ENCODE measurements around the gene FBXW11. TPM values are rescaled to one million over a fixed set of nuclear protein-coding genes. Genes with fewer than 3 reads are reported as not detected.

FBXW11 gene
- total and polyA plus RNA-seq, 2 of the 13 experiments (the other 11 are each of a cell fraction or from before 2014, with no cell fraction given) = 31.7 to 53.6 TPM

DNA sequence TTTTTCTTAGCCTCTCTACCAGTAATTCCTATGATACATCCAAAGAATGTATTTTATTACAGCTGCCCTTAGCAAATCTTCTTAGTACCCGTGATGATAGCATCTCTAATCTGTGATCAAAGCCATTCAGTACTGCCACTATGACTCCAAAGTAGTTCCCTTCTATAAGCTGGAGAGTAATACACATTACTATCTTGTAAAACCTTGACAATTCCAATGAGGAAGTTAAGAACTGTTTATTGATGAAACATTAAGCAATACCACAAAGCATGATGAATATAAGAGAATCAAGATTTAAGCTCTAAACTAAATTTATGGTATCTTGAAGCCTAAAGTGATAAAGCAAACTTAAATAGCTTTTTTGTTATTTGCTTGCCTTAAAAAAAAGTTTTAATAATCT, 134.7 kb downstream of the FBXW11 start:
- H3K36me3 ChIP-seq (replicated peaks in 1 of 2; ENCODE audit: control insufficient read depth in 1 of 2, insufficient read depth in 2 of 2, low read length in 2 of 2) = peaks cover 21 to 84% of the 10 kb centered on the region in 2 experiments
- H3K9me3 ChIP-seq (ENCODE audit: low read length) = no peaks in the 10 kb centered on the region
- no peak for DNase-seq (ENCODE audit: low spot score)
- no peak overlapping the region for H3K4me3 ChIP-seq (replicated peaks in 1 of 3; ENCODE audit: insufficient read depth in 1 of 3, low read depth in 2 of 3, low read length in 3 of 3)
- H4K20me1 ChIP-seq (ENCODE audit: insufficient read depth, low read length) = no peaks in the 10 kb centered on the region
- in situ Hi-C loops (cut with HindIII; ENCODE audit: extremely low pct_ligation_motif_present, low pct_unique_long_range_greater_than_20kb) = no loop called here
- no peaks in the 10 kb centered on the region for H3K4me1 ChIP-seq (ENCODE audit: insufficient read depth, low read length)
- no peak overlapping the region for H2AFZ ChIP-seq (ENCODE audit: low read length)
- no TSS peak for BruUV-seq (replicated peaks)
- H3K27me3 ChIP-seq (ENCODE audit: control insufficient read depth in 1 of 2, insufficient read depth in 2 of 2, low read length in 2 of 2) = no peaks in the 10 kb centered on the region
- no peak for ATAC-seq
- no peak for FAIRE-seq
- no peaks in the 10 kb centered on the region for H3K79me2 ChIP-seq (ENCODE audit: insufficient read depth, low read length)
- intact Hi-C loops (cut with micrococcal nuclease; ENCODE audit: unreplicated experiment) = no loop called here
- TF ChIP-seq NR1H2 (CRISPR knock-in tag; IDR thresholded peaks at IDR 0.05; ENCODE audit: borderline replicate concordance, low read depth) (no peak), POGZ (CRISPR knock-in tag; IDR thresholded peaks at IDR 0.05) (no peak)
- TF ChIP-seq, protein P1, sequence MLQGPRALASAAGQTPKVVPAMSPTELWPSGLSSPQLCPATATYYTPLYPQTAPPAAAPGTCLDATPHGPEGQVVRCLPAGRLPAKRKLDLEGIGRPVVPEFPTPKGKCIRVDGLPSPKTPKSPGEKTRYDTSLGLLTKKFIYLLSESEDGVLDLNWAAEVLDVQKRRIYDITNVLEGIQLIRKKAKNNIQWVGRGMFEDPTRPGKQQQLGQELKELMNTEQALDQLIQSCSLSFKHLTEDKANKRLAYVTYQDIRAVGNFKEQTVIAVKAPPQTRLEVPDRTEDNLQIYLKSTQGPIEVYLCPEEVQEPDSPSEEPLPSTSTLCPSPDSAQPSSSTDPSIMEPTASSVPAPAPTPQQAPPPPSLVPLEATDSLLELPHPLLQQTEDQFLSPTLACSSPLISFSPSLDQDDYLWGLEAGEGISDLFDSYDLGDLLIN (CRISPR knock-in tag; IDR thresholded peaks at IDR 0.05; ENCODE audit: borderline replicate concordance) = no peak
- H3K4me2 ChIP-seq (ENCODE audit: low read depth, low read length) = no peak overlapping the region
- ChIA-PET CTCF (ENCODE audit: low intra/inter-chr PET ratio, low total read pairs) (no interaction called here), POLR2A (no interaction called here)
- no peak overlapping the region for H3K27ac ChIP-seq (ENCODE audit: extremely low read length, insufficient read depth, low read length)
- WGBS (ENCODE audit: low lambda C conversion rate) = 100% methylated on average over 1 of the region's 1 CpG
- no peak overlapping the region for H3K9ac ChIP-seq (ENCODE audit: insufficient read depth, low read depth, low read length)

GRCh38 chr5:171869956-171870355, 136.5 kb downstream of the FBXW11 start:
- Histone ChIP-seq H3K9me3 (ENCODE audit: low read length) (no peaks in the 10 kb centered on the region), H3K27ac (ENCODE audit: extremely low read length, insufficient read depth, low read length) (no peak overlapping the region), H3K4me1 (ENCODE audit: insufficient read depth, low read length) (no peaks in the 10 kb centered on the region), H3K27me3 (ENCODE audit: control insufficient read depth in 1 of 2, insufficient read depth in 2 of 2, low read length in 2 of 2) (no peaks in the 10 kb centered on the region), H3K4me2 (ENCODE audit: low read depth, low read length) (no peak overlapping the region), H3K79me2 (ENCODE audit: insufficient read depth, low read length) (no peaks in the 10 kb centered on the region), H3K9ac (ENCODE audit: insufficient read depth, low read depth, low read length) (no peak overlapping the region), H3K36me3 (replicated peaks in 1 of 2; ENCODE audit: control insufficient read depth in 1 of 2, insufficient read depth in 2 of 2, low read length in 2 of 2) (peaks cover 13 to 76% of the 10 kb centered on the region in 2 experiments), H2AFZ (ENCODE audit: low read length) (no peak overlapping the region), H3K4me3 (replicated peaks in 1 of 3; ENCODE audit: insufficient read depth in 1 of 3, low read depth in 2 of 3, low read length in 3 of 3) (no peak overlapping the region), H4K20me1 (ENCODE audit: insufficient read depth, low read length) (no peaks in the 10 kb centered on the region)
- DNase-seq (ENCODE audit: low spot score) = no peak
- no TSS peak for BruUV-seq (replicated peaks)
- FAIRE-seq = no peak
- WGBS (ENCODE audit: low lambda C conversion rate) = 94% methylated on average over 1 of the region's 1 CpG
- CTCF ChIA-PET (ENCODE audit: low intra/inter-chr PET ratio, low total read pairs) = no interaction called here
- ATAC-seq = no peak
- in situ Hi-C loops (cut with HindIII; ENCODE audit: extremely low pct_ligation_motif_present, low pct_unique_long_range_greater_than_20kb) = no loop called here
- POLR2A ChIA-PET = no interaction called here
- intact Hi-C loops (cut with micrococcal nuclease; ENCODE audit: unreplicated experiment) = no loop called here
- TF ChIP-seq ZNF569 (CRISPR knock-in tag; IDR thresholded peaks at IDR 0.05; ENCODE audit: borderline replicate concordance) (no peak), ZNF501 (CRISPR knock-in tag; IDR thresholded peaks at IDR 0.05) (no peak), ZNF136 (CRISPR knock-in tag; IDR thresholded peaks at IDR 0.05; ENCODE audit: low read depth) (no peak), PHF20 (CRISPR knock-in tag; IDR thresholded peaks at IDR 0.05) (no peak), MTF2 (CRISPR knock-in tag; IDR thresholded peaks at IDR 0.05; ENCODE audit: borderline replicate concordance) (no peak), SP1 (IDR thresholded peaks at IDR 0.05) (no peak), SP1 (CRISPR knock-in tag; IDR thresholded peaks at IDR 0.05) (no peak), ZNF737 (CRISPR knock-in tag; IDR thresholded peaks at IDR 0.05; ENCODE audit: borderline replicate concordance) (no peak), TP53 (CRISPR knock-in tag; conservative IDR thresholded peaks at IDR 0.05) (no peak), SKI (IDR thresholded peaks at IDR 0.05; ENCODE audit: partially characterized antibody) (no peak)
- TF ChIP-seq, protein P2, sequence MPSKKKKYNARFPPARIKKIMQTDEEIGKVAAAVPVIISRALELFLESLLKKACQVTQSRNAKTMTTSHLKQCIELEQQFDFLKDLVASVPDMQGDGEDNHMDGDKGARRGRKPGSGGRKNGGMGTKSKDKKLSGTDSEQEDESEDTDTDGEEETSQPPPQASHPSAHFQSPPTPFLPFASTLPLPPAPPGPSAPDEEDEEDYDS (CRISPR knock-in tag; IDR thresholded peaks at IDR 0.05) = no peak
- TF ChIP-seq, protein P3, sequence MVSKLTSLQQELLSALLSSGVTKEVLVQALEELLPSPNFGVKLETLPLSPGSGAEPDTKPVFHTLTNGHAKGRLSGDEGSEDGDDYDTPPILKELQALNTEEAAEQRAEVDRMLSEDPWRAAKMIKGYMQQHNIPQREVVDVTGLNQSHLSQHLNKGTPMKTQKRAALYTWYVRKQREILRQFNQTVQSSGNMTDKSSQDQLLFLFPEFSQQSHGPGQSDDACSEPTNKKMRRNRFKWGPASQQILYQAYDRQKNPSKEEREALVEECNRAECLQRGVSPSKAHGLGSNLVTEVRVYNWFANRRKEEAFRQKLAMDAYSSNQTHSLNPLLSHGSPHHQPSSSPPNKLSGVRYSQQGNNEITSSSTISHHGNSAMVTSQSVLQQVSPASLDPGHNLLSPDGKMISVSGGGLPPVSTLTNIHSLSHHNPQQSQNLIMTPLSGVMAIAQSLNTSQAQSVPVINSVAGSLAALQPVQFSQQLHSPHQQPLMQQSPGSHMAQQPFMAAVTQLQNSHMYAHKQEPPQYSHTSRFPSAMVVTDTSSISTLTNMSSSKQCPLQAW (CRISPR knock-in tag; IDR thresholded peaks at IDR 0.05) = no peak

Data from HepG2 (cell line).